ENCODE results near the gene UBE2J2.
A peak's percentile ranks its signal among the peaks of the same experiment; 100 is the strongest.

The UBE2J2 gene

DNA sequence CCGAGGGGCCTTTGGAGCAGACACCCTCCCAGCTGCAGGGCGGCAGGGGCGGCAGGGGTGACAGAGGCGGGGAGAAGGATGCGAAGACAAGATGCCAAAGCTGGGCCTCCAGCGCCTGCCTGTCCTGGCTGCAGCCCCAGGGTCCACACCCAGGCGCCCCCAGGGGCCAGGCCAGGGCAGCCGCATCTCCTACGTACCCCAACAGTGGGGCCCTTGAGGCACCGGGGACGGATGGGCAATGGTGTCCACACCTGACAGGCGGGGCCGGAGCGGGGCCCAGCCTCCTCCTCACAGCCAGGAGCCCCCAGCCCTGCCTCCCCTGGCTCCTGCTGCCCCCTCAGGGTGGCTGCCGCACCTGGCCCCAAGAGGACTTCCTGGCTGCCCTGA, 34.4 kb downstream of the UBE2J2 start:
- TF ChIP-seq ZNF565 (CRISPR knock-in tag; conservative IDR thresholded peaks at IDR 0.05; ENCODE audit: low read depth) (no peak), BACH2 (CRISPR knock-in tag; IDR thresholded peaks at IDR 0.05; ENCODE audit: borderline replicate concordance) (no peak), ZC3H10 (CRISPR knock-in tag; IDR thresholded peaks at IDR 0.05) (no peak), POU6F1 (CRISPR knock-in tag; IDR thresholded peaks at IDR 0.05; ENCODE audit: borderline replicate concordance, low read depth) (no peak), ISL1 (CRISPR knock-in tag; IDR thresholded peaks at IDR 0.05) (no peak), ZFP3 (CRISPR knock-in tag; IDR thresholded peaks at IDR 0.05) (no peak), OSR1 (CRISPR knock-in tag; IDR thresholded peaks at IDR 0.05) (no peak), ZNF70 (CRISPR knock-in tag; IDR thresholded peaks at IDR 0.05) (no peak), PPARA (CRISPR knock-in tag; IDR thresholded peaks at IDR 0.05; ENCODE audit: borderline replicate concordance) (no peak), TCF4 (CRISPR knock-in tag; IDR thresholded peaks at IDR 0.05; ENCODE audit: borderline replicate concordance) (no peak), TOX (CRISPR knock-in tag; IDR thresholded peaks at IDR 0.05; ENCODE audit: borderline replicate concordance) (no peak), ARNTL (CRISPR knock-in tag; IDR thresholded peaks at IDR 0.05; ENCODE audit: borderline replicate concordance, low read depth) (no peak), RARB (CRISPR knock-in tag; IDR thresholded peaks at IDR 0.05) (no peak), CSDC2 (CRISPR knock-in tag; IDR thresholded peaks at IDR 0.05) (no peak), GLIS3 (CRISPR knock-in tag; IDR thresholded peaks at IDR 0.05) (no peak), SNAI2 (CRISPR knock-in tag; IDR thresholded peaks at IDR 0.05) (no peak), ZNF8 (CRISPR knock-in tag; IDR thresholded peaks at IDR 0.05) (no peak), ESRRG (CRISPR knock-in tag; IDR thresholded peaks at IDR 0.05) (no peak)
- TF ChIP-seq, protein P1, sequence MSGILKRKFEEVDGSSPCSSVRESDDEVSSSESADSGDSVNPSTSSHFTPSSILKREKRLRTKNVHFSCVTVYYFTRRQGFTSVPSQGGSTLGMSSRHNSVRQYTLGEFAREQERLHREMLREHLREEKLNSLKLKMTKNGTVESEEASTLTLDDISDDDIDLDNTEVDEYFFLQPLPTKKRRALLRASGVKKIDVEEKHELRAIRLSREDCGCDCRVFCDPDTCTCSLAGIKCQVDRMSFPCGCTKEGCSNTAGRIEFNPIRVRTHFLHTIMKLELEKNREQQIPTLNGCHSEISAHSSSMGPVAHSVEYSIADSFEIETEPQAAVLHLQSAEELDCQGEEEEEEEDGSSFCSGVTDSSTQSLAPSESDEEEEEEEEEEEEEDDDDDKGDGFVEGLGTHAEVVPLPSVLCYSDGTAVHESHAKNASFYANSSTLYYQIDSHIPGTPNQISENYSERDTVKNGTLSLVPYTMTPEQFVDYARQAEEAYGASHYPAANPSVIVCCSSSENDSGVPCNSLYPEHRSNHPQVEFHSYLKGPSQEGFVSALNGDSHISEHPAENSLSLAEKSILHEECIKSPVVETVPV (CRISPR knock-in tag; IDR thresholded peaks at IDR 0.05) = no peak
- TF ChIP-seq, protein P2, sequence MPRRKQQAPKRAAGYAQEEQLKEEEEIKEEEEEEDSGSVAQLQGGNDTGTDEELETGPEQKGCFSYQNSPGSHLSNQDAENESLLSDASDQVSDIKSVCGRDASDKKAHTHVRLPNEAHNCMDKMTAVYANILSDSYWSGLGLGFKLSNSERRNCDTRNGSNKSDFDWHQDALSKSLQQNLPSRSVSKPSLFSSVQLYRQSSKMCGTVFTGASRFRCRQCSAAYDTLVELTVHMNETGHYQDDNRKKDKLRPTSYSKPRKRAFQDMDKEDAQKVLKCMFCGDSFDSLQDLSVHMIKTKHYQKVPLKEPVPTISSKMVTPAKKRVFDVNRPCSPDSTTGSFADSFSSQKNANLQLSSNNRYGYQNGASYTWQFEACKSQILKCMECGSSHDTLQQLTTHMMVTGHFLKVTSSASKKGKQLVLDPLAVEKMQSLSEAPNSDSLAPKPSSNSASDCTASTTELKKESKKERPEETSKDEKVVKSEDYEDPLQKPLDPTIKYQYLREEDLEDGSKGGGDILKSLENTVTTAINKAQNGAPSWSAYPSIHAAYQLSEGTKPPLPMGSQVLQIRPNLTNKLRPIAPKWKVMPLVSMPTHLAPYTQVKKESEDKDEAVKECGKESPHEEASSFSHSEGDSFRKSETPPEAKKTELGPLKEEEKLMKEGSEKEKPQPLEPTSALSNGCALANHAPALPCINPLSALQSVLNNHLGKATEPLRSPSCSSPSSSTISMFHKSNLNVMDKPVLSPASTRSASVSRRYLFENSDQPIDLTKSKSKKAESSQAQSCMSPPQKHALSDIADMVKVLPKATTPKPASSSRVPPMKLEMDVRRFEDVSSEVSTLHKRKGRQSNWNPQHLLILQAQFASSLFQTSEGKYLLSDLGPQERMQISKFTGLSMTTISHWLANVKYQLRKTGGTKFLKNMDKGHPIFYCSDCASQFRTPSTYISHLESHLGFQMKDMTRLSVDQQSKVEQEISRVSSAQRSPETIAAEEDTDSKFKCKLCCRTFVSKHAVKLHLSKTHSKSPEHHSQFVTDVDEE (CRISPR knock-in tag; IDR thresholded peaks at IDR 0.05) = no peak
- no peak for ATAC-seq

DNA sequence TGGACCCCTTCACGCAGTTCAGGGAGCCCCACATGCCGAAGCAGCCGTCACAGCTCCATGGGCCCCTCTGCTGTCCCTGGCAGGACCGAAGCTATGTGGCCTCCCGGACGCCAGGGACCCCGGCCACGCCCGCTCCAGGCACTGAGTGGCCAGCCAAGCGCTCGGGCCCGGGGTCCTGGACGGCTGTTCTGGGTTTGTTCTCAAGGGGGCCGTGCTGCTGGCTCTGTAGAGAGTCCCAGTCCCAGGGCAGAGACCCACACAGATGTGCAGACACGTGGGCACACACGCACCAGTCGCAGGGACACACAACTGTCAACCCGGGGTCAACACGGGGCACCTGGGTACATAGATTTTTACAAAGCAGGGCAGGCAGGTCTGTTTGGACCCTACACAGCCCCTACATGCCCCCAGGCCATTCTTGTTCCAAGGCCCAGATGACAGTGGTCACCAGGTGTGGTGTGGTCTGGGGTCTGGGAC, 34.9 kb downstream of the UBE2J2 start:
- TF ChIP-seq ZNF70 (CRISPR knock-in tag; IDR thresholded peaks at IDR 0.05) (no peak), ISL1 (CRISPR knock-in tag; IDR thresholded peaks at IDR 0.05) (no peak)
- no peak; the same call in 2 of the 3 replicates for ATAC-seq

GRCh38 chr1:1237874-1238701, 35.6 kb downstream of the UBE2J2 start:
- no peak for TF ChIP-seq TOX (CRISPR knock-in tag; IDR thresholded peaks at IDR 0.05; ENCODE audit: borderline replicate concordance)
- TF ChIP-seq ARNTL (CRISPR knock-in tag; IDR thresholded peaks at IDR 0.05; ENCODE audit: borderline replicate concordance, low read depth) = no peak
- no peak for TF ChIP-seq ZC3H10 (CRISPR knock-in tag; IDR thresholded peaks at IDR 0.05)
- TF ChIP-seq GLIS3 (CRISPR knock-in tag; IDR thresholded peaks at IDR 0.05) = no peak
- no peak for TF ChIP-seq ESRRG (CRISPR knock-in tag; IDR thresholded peaks at IDR 0.05)
- no peak for TF ChIP-seq PATZ1 (CRISPR knock-in tag; IDR thresholded peaks at IDR 0.05; ENCODE audit: borderline replicate concordance)
- TF ChIP-seq ZFP30 (CRISPR knock-in tag; IDR thresholded peaks at IDR 0.05) = no peak
- no peak for TF ChIP-seq ZNF8 (CRISPR knock-in tag; IDR thresholded peaks at IDR 0.05)
- ATAC-seq = peak; percentile 20

Measured in SK-N-SH treated with all-trans-retinoic acid at 6 μM for 48 hours (cell line).